NB4 (cell line): ENCODE measurements around the gene INF2.

ENCODE experiments used
- MYC ChIP-seq: IDR thresholded peaks from 2 replicates; pipeline ENCODE4 v1.6.1; 2011; ENCODE audit warnings: low read depth, low read length
- POLR2A ChIP-seq: IDR thresholded peaks from 2 replicates; pipeline ENCODE4 v1.6.1; 2011; ENCODE audit warnings: mild to moderate bottlenecking; ENCODE audit not compliant: insufficient read length; ENCODE audit errors: extremely low read depth
- TF ChIP-seq, protein P1 (sequence below): IDR thresholded peaks from one replicate; pipeline ENCODE4 v1.5.1; 2012; ENCODE audit warnings: low read depth, low read length
- TF ChIP-seq, protein P2 (sequence below): IDR thresholded peaks from 2 replicates; pipeline ENCODE4 v1.6.1; 2011; ENCODE audit warnings: low read depth, low read length

DNA sequence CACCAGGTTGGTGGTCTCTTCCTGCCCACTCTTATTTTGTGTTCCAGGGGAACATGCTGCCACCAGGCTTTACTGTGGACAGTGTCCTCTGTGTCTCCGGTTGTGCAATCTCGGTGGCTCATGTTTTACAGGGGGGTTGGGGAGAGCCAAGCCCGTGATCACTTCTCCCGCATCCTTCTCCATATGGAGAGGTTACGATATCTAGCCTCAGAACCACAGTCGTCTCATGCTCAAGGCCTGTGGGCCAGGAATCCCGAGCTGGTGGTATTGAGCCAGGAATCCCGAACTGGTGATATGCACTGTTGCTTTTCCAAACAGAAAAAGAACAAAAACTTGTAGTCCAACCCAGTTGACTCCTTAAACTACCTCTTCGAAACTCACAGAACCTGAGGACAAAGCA lies 37.0 kb upstream of the INF2 start:
- TF ChIP-seq POLR2A (no peak), MYC (no peak)
- TF ChIP-seq, protein P1, sequence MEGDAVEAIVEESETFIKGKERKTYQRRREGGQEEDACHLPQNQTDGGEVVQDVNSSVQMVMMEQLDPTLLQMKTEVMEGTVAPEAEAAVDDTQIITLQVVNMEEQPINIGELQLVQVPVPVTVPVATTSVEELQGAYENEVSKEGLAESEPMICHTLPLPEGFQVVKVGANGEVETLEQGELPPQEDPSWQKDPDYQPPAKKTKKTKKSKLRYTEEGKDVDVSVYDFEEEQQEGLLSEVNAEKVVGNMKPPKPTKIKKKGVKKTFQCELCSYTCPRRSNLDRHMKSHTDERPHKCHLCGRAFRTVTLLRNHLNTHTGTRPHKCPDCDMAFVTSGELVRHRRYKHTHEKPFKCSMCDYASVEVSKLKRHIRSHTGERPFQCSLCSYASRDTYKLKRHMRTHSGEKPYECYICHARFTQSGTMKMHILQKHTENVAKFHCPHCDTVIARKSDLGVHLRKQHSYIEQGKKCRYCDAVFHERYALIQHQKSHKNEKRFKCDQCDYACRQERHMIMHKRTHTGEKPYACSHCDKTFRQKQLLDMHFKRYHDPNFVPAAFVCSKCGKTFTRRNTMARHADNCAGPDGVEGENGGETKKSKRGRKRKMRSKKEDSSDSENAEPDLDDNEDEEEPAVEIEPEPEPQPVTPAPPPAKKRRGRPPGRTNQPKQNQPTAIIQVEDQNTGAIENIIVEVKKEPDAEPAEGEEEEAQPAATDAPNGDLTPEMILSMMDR: no peak
- TF ChIP-seq, protein P2, sequence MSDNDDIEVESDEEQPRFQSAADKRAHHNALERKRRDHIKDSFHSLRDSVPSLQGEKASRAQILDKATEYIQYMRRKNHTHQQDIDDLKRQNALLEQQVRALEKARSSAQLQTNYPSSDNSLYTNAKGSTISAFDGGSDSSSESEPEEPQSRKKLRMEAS: no peak
